Muscle layer of duodenum (tissue), 2 donors: ENCODE data around the gene DEPDC1.

ENCODE experiments used
- H3K27ac ChIP-seq: one replicate; pipeline ENCODE4 v1.7.0; 2013; ENCODE audit warnings: mild to moderate bottlenecking, low read length
- H3K27me3 ChIP-seq: one replicate; pipeline ENCODE4 v1.7.0; 2013; ENCODE audit warnings: low read depth, mild to moderate bottlenecking, control low read depth, low read length
- H3K36me3 ChIP-seq, 2 donors: one replicate each; pipeline ENCODE4 v1.7.0; 2013; ENCODE audit warnings: low read length in 2 of 2, control low read depth in 1 of 2, mild to moderate bottlenecking in 1 of 2; ENCODE audit not compliant: insufficient read depth in 2 of 2, control insufficient read depth in 1 of 2
- H3K4me1 ChIP-seq, 2 donors: one replicate each; pipeline ENCODE4 v1.7.0; 2013; ENCODE audit warnings: low read length in 2 of 2, mild to moderate bottlenecking in 2 of 2, control low read depth in 1 of 2, moderate library complexity in 1 of 2; ENCODE audit not compliant: insufficient read depth in 2 of 2, control insufficient read depth in 1 of 2
- H3K4me3 ChIP-seq, 2 donors: one replicate each; pipeline ENCODE4 v1.7.0; 2013; ENCODE audit warnings: low read length in 2 of 2, low read depth in 1 of 2, mild to moderate bottlenecking in 1 of 2
- H3K9me3 ChIP-seq, 2 donors: one replicate each; pipeline ENCODE4 v1.7.0; 2013; ENCODE audit warnings: low read length in 2 of 2, control low read depth in 1 of 2, mild to moderate bottlenecking in 1 of 2; ENCODE audit not compliant: control insufficient read depth in 1 of 2
- donor health status: healthy.

The DEPDC1 gene, protein sequence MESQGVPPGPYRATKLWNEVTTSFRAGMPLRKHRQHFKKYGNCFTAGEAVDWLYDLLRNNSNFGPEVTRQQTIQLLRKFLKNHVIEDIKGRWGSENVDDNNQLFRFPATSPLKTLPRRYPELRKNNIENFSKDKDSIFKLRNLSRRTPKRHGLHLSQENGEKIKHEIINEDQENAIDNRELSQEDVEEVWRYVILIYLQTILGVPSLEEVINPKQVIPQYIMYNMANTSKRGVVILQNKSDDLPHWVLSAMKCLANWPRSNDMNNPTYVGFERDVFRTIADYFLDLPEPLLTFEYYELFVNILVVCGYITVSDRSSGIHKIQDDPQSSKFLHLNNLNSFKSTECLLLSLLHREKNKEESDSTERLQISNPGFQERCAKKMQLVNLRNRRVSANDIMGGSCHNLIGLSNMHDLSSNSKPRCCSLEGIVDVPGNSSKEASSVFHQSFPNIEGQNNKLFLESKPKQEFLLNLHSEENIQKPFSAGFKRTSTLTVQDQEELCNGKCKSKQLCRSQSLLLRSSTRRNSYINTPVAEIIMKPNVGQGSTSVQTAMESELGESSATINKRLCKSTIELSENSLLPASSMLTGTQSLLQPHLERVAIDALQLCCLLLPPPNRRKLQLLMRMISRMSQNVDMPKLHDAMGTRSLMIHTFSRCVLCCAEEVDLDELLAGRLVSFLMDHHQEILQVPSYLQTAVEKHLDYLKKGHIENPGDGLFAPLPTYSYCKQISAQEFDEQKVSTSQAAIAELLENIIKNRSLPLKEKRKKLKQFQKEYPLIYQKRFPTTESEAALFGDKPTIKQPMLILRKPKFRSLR

DNA sequence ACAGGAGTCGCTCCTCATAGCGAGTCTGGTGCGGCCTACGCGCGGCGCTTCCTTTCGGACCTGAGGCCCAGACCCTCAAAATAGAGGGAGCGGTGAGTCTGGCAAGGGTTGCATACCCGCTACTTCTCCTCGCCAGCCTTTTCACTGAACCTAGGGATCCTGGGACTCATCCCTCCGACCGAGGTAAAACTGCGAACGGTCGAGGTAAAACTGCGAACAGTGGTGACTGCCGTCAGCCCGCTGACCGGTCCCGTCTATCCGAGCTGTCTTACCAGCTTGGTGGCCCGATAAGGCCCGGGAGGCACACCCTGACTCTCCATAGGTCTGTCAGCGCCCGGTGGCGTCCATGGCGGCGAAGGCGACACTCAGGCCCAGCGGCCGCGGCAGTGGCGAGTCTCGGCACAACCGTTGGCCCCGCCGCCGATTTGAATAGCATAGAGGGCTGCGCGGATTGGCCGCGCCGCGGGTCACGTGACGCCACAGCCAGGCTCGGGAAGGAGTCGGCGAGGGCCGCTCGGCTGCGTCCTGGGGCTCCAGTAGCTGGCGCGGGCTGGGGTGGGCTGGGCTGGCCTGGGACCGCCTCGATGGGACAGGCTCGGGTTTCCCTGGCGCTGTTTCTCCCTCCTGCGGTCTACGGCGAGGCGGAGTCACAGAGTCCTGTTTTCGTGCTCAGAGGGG lies at the start of gene DEPDC1:
DEPDC1 (minus strand) TSS at position 403 of the 678 bp plus-strand sequence; CDS start at position 320, 83 bp downstream.
- no peaks in the 10 kb centered on the region for H3K9me3 ChIP-seq
- H3K36me3 ChIP-seq, result no peaks in the 10 kb centered on the region
- peaks cover 7 to 12% of the 10 kb centered on the region in 2 donors for H3K4me1 ChIP-seq
- H3K27me3 ChIP-seq, result no peaks in the 10 kb centered on the region
- no peak within 1 kb of the TSS for H3K27ac ChIP-seq
- H3K4me3 ChIP-seq, result peak within 1 kb of the TSS; percentile 78 to 93

DNA sequence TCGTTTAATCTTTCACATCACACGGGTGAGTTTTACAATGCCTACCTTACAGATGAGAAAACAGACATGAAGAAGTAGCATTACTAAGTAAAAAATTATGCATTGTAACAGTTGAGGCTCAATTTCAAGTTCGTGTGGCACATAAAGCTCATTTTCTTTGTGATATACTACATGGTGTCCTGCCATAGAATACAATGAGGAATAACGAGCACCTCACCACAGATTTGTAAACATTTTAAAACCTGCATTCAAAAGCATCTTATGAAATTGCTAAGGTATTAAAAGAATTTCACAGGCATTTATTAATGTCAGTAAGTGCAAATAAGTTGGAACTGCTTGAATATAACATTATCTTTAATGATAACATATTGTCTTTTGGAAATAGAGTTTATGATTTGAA lies 47.8 kb upstream of the DEPDC1 start:
- Histone ChIP-seq H3K36me3 (no peaks in the 10 kb centered on the region), H3K27ac (no peak overlapping the region), H3K4me1 (no peaks in the 10 kb centered on the region), H3K27me3 (no peaks in the 10 kb centered on the region), H3K4me3 (no peak overlapping the region), H3K9me3 (no peaks in the 10 kb centered on the region)

DNA sequence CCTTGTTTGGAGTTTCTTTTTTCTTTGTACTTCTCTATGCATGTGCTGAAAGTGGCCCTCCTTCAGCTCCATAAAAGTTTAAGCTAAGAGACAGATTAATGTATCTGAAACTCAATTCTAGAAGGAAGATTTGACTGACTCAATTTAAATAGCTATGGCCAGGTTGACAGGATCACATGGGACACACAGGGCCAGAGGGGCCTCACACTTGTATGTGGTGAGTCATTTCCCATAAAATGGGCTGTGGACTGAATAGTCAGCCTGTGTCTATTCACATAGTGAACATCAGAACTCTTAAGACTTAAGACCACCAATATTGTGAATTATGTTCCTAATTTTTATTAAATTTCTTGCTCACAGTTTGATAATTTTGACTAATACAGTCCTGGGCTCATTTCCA lies 45.7 kb upstream of the DEPDC1 start:
- no peaks in the 10 kb centered on the region for H3K27me3 ChIP-seq
- no peak overlapping the region for H3K27ac ChIP-seq
- no peaks in the 10 kb centered on the region for H3K9me3 ChIP-seq
- H3K4me3 ChIP-seq, result no peak overlapping the region
- no peaks in the 10 kb centered on the region for H3K36me3 ChIP-seq
- no peaks in the 10 kb centered on the region for H3K4me1 ChIP-seq

DNA sequence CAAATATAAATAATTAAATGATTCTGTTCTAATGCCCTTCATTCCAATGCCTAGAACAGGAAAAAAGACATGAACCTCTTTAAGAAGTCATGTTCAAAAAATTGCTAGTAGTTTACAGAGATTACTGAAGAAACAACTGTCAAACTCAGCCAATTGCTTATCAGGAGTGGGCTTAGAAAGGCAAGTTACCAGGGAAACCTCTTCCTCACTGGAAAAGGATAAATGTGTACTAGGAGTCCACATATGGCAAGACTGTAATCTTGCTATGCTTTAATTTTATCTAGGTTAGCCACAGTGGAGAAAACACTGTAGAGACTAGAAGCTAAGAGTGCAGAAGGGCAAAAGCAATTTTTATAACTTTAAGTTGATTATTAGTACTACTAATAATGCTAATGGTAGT lies 42.1 kb upstream of the DEPDC1 start:
- Histone ChIP-seq H3K36me3 (no peaks in the 10 kb centered on the region), H3K4me1 (no peaks in the 10 kb centered on the region), H3K4me3 (no peak overlapping the region), H3K27ac (no peak overlapping the region), H3K27me3 (no peaks in the 10 kb centered on the region), H3K9me3 (no peaks in the 10 kb centered on the region)

DNA sequence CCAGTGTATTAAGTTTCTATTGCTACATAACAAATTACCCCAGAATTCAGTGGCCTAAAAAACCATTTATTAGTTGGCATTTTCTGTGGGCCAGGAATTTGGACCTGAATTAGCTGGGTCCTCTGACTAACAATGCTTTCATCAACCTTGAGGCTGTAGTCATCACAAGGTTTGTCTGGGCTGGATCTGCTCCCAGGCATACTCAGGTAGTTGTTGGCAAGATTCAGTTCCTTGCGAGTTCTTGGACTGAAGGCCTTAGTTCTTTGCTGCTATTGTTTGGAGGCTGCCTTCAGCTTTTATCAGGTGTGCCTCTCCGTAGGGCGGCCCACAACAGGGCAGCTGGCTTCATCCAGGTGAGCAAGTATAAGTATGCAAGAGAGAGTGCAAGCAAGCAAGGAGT lies 31.4 kb upstream of the DEPDC1 start:
- no peaks in the 10 kb centered on the region for H3K27me3 ChIP-seq
- no peaks in the 10 kb centered on the region for H3K36me3 ChIP-seq
- no peaks in the 10 kb centered on the region for H3K4me1 ChIP-seq
- no peaks in the 10 kb centered on the region for H3K9me3 ChIP-seq
- no peak overlapping the region for H3K27ac ChIP-seq
- H3K4me3 ChIP-seq, result no peak overlapping the region

DNA sequence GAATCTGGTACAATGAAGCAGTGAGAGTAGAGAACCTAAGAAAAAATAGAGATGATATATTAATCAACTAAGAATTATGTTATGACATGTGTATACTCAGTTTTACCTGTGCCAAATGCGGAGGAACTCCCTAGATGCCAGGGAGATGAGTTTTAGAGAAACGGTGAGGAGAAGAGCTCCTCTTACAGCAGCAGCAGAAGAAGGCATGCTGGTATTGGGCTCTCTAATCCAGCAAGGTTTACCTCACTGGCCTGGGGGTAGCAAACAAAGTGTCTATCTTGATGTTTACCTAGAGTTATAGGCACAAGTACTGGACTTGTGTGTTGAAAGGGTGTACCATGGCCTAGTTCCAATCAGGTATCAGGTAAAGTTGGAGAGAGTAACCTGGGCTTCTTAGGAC lies 28.9 kb upstream of the DEPDC1 start:
- Histone ChIP-seq H3K36me3 (no peaks in the 10 kb centered on the region), H3K4me1 (no peaks in the 10 kb centered on the region), H3K9me3 (no peaks in the 10 kb centered on the region), H3K27ac (no peak overlapping the region), H3K4me3 (no peak overlapping the region), H3K27me3 (no peaks in the 10 kb centered on the region)

DNA sequence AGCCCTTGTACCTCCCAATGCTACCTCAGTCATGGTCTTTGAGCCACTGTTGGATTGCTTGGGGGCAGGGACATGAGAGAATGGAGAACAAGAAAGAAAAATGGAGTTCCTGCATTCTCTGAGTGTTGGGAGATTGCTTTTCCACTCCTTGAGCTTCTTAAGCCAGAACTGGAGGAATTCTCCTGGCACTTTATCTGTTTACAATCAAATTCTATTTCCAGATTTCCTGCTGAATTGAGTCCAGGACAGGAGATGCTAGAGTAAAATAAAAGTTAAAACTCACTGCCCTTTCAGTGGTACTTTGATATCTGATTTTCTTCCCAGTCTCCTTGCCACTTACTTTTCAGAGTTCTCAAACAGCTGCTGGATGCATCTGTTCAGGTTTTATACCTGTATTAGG lies 24.4 kb upstream of the DEPDC1 start:
- H3K27ac ChIP-seq, result no peak overlapping the region
- no peaks in the 10 kb centered on the region for H3K4me1 ChIP-seq
- no peak overlapping the region for H3K4me3 ChIP-seq
- H3K36me3 ChIP-seq, result no peaks in the 10 kb centered on the region
- H3K27me3 ChIP-seq, result no peaks in the 10 kb centered on the region
- no peaks in the 10 kb centered on the region for H3K9me3 ChIP-seq

DNA sequence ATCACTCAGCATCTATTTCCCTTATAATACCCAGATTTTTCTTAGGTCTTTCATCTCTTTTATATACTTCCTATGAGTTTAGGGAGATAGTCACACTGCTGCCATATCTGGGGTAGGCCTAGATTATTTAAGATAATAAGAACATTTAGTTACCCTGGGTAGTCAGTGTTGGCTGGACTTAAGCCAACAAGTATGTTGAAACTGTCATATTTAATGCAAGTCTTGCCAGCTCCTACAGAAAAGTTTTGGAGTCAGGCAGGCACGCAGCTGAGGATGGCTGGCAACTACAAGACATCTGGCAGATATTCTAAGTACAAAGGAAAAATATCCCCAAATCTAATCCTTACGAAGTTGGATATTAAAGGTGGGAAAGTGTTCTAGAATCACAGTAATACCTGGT lies 19.2 kb upstream of the DEPDC1 start:
- Histone ChIP-seq H3K27me3 (no peaks in the 10 kb centered on the region), H3K4me3 (no peak overlapping the region), H3K9me3 (no peaks in the 10 kb centered on the region), H3K27ac (no peak overlapping the region), H3K4me1 (no peaks in the 10 kb centered on the region), H3K36me3 (no peaks in the 10 kb centered on the region)

DNA sequence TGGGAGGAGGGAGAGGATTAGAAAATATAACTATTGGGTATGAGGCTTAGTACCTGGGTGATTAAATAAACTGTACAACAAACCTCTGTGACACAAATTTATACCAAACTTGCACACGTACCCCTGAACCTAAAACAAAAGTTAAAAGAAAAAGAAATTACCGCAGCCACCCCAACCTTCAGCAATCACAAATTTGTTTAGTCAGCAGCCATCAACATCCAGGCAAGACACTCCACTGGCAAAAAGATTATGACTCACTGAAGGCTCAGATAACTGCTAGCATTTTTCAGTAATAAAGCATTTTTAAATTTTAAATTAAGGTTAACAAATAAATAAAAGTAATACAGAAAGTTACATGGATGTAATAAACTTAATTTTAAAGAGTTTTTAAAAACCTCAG lies 14.4 kb upstream of the DEPDC1 start:
- Histone ChIP-seq H3K4me3 (no peak overlapping the region), H3K9me3 (no peaks in the 10 kb centered on the region), H3K4me1 (no peaks in the 10 kb centered on the region), H3K27me3 (no peaks in the 10 kb centered on the region), H3K36me3 (no peaks in the 10 kb centered on the region), H3K27ac (no peak overlapping the region)

DNA sequence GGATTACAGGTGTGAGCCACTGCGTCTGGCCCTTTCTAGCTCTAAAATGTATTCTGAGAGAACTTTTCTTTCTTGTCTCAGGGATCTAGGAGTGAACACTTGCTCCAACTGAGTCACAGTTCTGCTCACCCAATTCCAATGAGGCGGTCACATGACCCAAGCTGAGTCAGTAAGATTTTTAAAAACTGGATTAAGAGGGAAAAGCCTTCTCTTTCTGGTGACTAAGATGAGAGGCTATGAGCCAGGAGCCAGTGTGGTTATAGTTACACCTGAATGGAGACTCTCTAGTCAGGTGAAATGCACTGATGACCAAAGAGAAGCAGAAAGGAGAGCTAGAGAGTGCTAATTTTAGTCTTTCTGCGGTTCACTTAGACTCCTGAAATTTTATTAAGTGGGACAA lies 9.5 kb upstream of the DEPDC1 start:
- no peak overlapping the region for H3K4me3 ChIP-seq
- H3K27me3 ChIP-seq, result no peaks in the 10 kb centered on the region
- no peaks in the 10 kb centered on the region for H3K36me3 ChIP-seq
- peaks cover 0 to 4% of the 10 kb centered on the region in 2 donors for H3K9me3 ChIP-seq
- H3K4me1 ChIP-seq, result no peaks in the 10 kb centered on the region
- H3K27ac ChIP-seq, result no peak overlapping the region

DNA sequence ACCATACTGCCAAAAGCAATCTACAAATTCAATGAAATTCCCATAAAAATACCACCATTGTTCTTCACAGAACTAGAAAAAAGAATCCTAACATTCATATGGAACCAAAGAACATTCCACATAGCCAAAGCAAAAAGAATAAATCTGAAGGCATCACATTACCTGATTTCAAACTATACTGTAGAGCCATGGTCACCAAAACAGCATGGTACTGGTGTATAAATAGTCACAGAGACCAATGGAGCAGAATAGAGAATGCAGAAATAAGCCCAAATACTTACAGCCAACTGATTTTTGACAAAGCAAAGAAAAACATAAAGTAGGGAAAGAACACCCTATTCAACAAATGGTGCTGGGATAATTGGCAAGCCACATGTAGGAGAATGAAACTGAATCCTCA lies 6.2 kb upstream of the DEPDC1 start:
- no peak overlapping the region for H3K4me3 ChIP-seq
- no peaks in the 10 kb centered on the region for H3K4me1 ChIP-seq
- no peaks in the 10 kb centered on the region for H3K27me3 ChIP-seq
- H3K9me3 ChIP-seq, result peaks cover 0 to 4% of the 10 kb centered on the region in 2 donors
- no peak overlapping the region for H3K27ac ChIP-seq
- no peaks in the 10 kb centered on the region for H3K36me3 ChIP-seq
